GM12864 (cell line): ENCODE measurements around the gene ZNF518A.

ENCODE experiments used
- DNase-seq: peaks from one replicate; pipeline ENCODE4 v3.0.0-alpha.2; 2011; ENCODE audit warnings: low read depth
- H3K4me3 ChIP-seq: 2 replicates; pipeline ENCODE4 v1.5.1; 2011; ENCODE audit warnings: mild to moderate bottlenecking, low read depth, low read length, control low read depth
- TF ChIP-seq, protein P1 (sequence below): IDR thresholded peaks from 2 replicates; pipeline ENCODE4 v1.5.1; 2011; ENCODE audit warnings: low read depth, mild to moderate bottlenecking, moderate library complexity, low read length, control low read depth, inconsistent platforms; ENCODE audit errors: missing control alignments

The ZNF518A gene

GRCh38 chr10:96129387-96130325, at the start of gene ZNF518A:
Gene ZNF518A, plus strand, starts transcription at chr10:96130297. Its CDS starts 26,026 bp downstream, at chr10:96156323.
- peak; percentile 98 for DNase-seq
- peak within 1 kb of the TSS; percentile 72 for H3K4me3 ChIP-seq
- TF ChIP-seq, protein P1, sequence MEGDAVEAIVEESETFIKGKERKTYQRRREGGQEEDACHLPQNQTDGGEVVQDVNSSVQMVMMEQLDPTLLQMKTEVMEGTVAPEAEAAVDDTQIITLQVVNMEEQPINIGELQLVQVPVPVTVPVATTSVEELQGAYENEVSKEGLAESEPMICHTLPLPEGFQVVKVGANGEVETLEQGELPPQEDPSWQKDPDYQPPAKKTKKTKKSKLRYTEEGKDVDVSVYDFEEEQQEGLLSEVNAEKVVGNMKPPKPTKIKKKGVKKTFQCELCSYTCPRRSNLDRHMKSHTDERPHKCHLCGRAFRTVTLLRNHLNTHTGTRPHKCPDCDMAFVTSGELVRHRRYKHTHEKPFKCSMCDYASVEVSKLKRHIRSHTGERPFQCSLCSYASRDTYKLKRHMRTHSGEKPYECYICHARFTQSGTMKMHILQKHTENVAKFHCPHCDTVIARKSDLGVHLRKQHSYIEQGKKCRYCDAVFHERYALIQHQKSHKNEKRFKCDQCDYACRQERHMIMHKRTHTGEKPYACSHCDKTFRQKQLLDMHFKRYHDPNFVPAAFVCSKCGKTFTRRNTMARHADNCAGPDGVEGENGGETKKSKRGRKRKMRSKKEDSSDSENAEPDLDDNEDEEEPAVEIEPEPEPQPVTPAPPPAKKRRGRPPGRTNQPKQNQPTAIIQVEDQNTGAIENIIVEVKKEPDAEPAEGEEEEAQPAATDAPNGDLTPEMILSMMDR = no peak

- DNase-seq = no peak
- no peak overlapping the region for H3K4me3 ChIP-seq
- TF ChIP-seq, protein P1 = no peak
These were observed 47.9 kb upstream of the ZNF518A start for GRCh38 chr10:96082153-96082552.

- TF ChIP-seq, protein P1 = no peak
- no peak for DNase-seq
- H3K4me3 ChIP-seq = no peak overlapping the region
These were observed 47.3 kb upstream of the ZNF518A start for GRCh38 chr10:96082748-96083147.

GRCh38 chr10:96089116-96089515, 41.0 kb upstream of the ZNF518A start:
- TF ChIP-seq, protein P1 = no peak
- DNase-seq = no peak
- H3K4me3 ChIP-seq = peak overlapping the region; percentile 86; the same call in 1 of the 2 replicates

DNA sequence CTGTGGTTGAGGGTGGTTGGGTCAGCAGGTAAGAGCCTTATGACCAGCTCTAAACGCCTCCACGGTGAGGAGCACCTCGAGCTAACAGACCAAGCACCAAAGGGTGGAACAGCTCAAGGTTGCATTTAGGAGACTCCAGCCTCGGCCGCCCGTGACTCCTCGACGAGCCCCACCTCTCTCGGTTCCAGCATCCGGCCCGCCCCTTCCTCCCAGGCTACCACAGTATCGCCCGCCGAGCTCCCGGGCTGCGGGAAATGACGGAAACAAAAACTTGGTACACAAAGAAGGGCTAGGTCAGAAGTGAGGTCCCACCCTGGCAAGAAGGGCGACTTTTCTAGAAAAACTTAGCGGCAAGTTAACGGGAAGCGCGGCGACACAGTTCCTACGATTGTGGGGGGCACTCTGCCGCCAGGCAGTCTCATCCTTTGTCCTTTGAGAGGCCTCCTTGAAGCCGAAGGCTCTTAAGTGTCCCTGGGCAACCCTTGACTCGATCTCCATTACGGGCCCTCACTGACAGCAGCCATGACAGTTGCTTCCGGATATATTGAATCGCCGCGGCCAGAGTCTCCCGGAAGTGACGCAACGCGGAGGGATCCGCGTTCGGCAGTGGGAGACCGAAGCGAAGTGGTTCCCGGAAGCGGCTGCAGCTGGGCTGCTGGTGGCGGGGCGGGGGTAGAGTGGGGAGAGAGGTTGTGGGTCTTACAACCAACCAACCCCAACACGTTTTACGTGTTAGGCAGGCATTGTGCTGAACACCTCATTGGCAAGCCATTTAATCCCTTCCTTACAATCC, 40.2 kb upstream of the ZNF518A start:
- DNase-seq = peak; percentile 96
- TF ChIP-seq, protein P1 = no peak
- H3K4me3 ChIP-seq = peak overlapping the region; percentile 86

DNA sequence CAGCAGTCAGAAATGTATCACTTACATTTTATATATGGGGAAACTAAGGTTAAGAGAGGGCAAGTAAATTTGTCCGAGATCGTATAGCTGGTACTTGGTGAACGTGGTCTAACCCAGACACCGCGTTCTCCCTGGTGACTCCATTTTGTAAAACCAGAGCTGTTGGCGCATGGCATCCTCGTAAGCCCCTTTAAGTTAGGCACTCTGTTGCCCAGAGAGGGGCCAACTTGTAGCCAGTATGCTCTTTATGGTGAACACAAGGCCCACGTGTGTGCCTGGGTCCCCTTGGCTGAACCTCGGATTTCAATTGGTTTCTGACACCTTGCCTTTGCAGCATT, 39.7 kb upstream of the ZNF518A start:
- H3K4me3 ChIP-seq = peak overlapping the region; percentile 86
- no peak for DNase-seq
- TF ChIP-seq, protein P1 = no peak
